K562 (cell line): ENCODE measurements around the gene IKBKE. TPM values are rescaled to one million over a fixed set of nuclear protein-coding genes. Genes with fewer than 3 reads are reported as not detected.

ENCODE experiments used
- ARNT ChIP-seq, 2 experiments: fragments of 450-650 bp; IDR thresholded peaks; 2 replicates each; pipeline ENCODE4 v1.6.1; 2016; ENCODE audit warnings: mild to moderate bottlenecking in 1 of 2
- BACH1 ChIP-seq: fragments of 200-800 bp; sonication (Bioruptor generic); IDR thresholded peaks from 2 replicates; pipeline ENCODE4 v1.6.1; 2016; ENCODE audit warnings: missing genetic modification characterization, missing compliant biosample characterization
- C11orf30 ChIP-seq: fragments of 450-650 bp; IDR thresholded peaks from 2 replicates; pipeline ENCODE4 v1.6.1; 2016; ENCODE audit warnings: low read depth, mild to moderate bottlenecking
- CTBP1 ChIP-seq: fragments of 450-650 bp; IDR thresholded peaks from 2 replicates; pipeline ENCODE4 v1.6.1; 2016; ENCODE audit warnings: borderline replicate concordance
- DPF2 ChIP-seq: fragments of 450-650 bp; IDR thresholded peaks from 2 replicates; pipeline ENCODE4 v1.6.1; 2016
- ELF4 ChIP-seq: fragments of 450-650 bp; formaldehyde crosslinking; IDR thresholded peaks from 2 replicates; pipeline ENCODE4 v1.4.0; 2022; ENCODE audit warnings: missing genetic modification characterization
- HNRNPUL1 ChIP-seq: fragments of 200-400 bp; formaldehyde crosslinking; IDR thresholded peaks from 2 replicates; pipeline ENCODE4 v1.6.1; 2017; ENCODE audit warnings: low read length
- JUNB ChIP-seq: fragments of 450-650 bp; formaldehyde crosslinking; conservative IDR thresholded peaks from 2 replicates; pipeline ENCODE4 v1.4.0; 2020; ENCODE audit warnings: mild to moderate bottlenecking
- KDM1A ChIP-seq, 2 experiments: fragments of 450-650 bp; IDR thresholded peaks; 2 replicates each; pipeline ENCODE4 v1.6.1; 2016; ENCODE audit warnings: mild to moderate bottlenecking in 2 of 2
- L3MBTL2 ChIP-seq: fragments of 450-650 bp; IDR thresholded peaks from 2 replicates; pipeline ENCODE4 v1.6.1; 2016; ENCODE audit warnings: mild to moderate bottlenecking, moderate library complexity
- MAFG ChIP-seq: fragments of 450-650 bp; conservative IDR thresholded peaks from 2 replicates; pipeline ENCODE4 v1.6.1; 2016; ENCODE audit warnings: missing genetic modification characterization, missing compliant biosample characterization
- MEF2A ChIP-seq: IDR thresholded peaks from 2 replicates; pipeline ENCODE4 v1.6.1; 2011; ENCODE audit warnings: low read depth, mild to moderate bottlenecking, low read length, moderate library complexity; ENCODE audit not compliant: control insufficient read depth
- MYNN ChIP-seq, 2 experiments: sonication (generic); formaldehyde crosslinking in 1 of 2; IDR thresholded peaks; 2 replicates each; pipeline versions ENCODE4 v1.5.0 to v1.6.1; 2016 to 2020; ENCODE audit warnings: antibody characterized with exemption in 1 of 2, missing genetic modification reagents in 1 of 2
- RBBP5 ChIP-seq: fragments of 200-600 bp; sonication (generic); IDR thresholded peaks from 2 replicates; pipeline ENCODE4 v1.6.1; 2012; ENCODE audit warnings: borderline replicate concordance, mild to moderate bottlenecking, low read length, control low read depth, inconsistent platforms; ENCODE audit not compliant: insufficient read depth, poor library complexity, severe bottlenecking
- ZNF830 ChIP-seq: fragments of 250-450 bp; sonication (Bioruptor Pico); IDR thresholded peaks from 2 replicates; pipeline ENCODE4 v1.5.0; 2021; ENCODE audit warnings: mild to moderate bottlenecking
- polyA plus RNA-seq, 8 experiments: library from polyadenylated mRNA; depleted of rRNA in 4 of 8; stranded (reverse) in 5 of 8; unstranded in 3 of 8; fragments of >200 nt; fragmentation: Nextera tagmentation in 2 of 8; fragmentation: Illumina TruSeq in 1 of 8; extraction: Ambion mirVana in 2 of 8; extraction: Trizol in 1 of 8; gene quantifications; 2 replicates each; pipeline versions ENCODE4 v1.2.1 to v1.2.3, GENCODE V29; 2011 to 2014; ENCODE audit warnings: inconsistent platforms in 1 of 8, missing spikeins in 1 of 8
- total RNA-seq, 7 experiments: library from RNA; depleted of rRNA in 6 of 7; stranded (reverse); fragments of >200 nt in 6 of 7; fragmentation: Illumina TruSeq in 2 of 7; extraction: Trizol in 2 of 7; gene quantifications; 2 replicates each; pipeline versions ENCODE4 v1.2.1 to v1.2.3, GENCODE V29; 2011 to 2021; ENCODE audit warnings: low replicate concordance in 1 of 7
- TF ChIP-seq, protein P1 (sequence below): fragments of 200-800 bp; sonication (Bioruptor generic); IDR thresholded peaks from 2 replicates; pipeline ENCODE4 v1.6.1; 2017; ENCODE audit warnings: missing genetic modification characterization, missing compliant biosample characterization
- TF ChIP-seq, protein P2 (sequence below): sonication (generic); IDR thresholded peaks from 2 replicates; pipeline ENCODE4 v1.6.1; 2016
- TF ChIP-seq, protein P3 (sequence below): sonication (generic); formaldehyde crosslinking; IDR thresholded peaks from 2 replicates; pipeline ENCODE4 v1.8.0; 2022; ENCODE audit warnings: missing genetic modification reagents, mild to moderate bottlenecking, borderline replicate concordance
- TF ChIP-seq, protein P4 (sequence below): fragments of 200-800 bp; sonication (Bioruptor generic); IDR thresholded peaks from 2 replicates; pipeline ENCODE4 v1.6.1; 2017; ENCODE audit warnings: missing genetic modification characterization, missing compliant biosample characterization
- TF ChIP-seq, protein P5 (sequence below): fragments of 450-650 bp; IDR thresholded peaks from 2 replicates; pipeline ENCODE4 v1.6.1; 2016; ENCODE audit warnings: borderline replicate concordance

The IKBKE gene
- total and polyA plus RNA-seq, 9 of the 15 experiments (the other 6 are each of a cell fraction or from before 2014, with no cell fraction given), result 2.3 to 9.0 (median 4.8) TPM

DNA sequence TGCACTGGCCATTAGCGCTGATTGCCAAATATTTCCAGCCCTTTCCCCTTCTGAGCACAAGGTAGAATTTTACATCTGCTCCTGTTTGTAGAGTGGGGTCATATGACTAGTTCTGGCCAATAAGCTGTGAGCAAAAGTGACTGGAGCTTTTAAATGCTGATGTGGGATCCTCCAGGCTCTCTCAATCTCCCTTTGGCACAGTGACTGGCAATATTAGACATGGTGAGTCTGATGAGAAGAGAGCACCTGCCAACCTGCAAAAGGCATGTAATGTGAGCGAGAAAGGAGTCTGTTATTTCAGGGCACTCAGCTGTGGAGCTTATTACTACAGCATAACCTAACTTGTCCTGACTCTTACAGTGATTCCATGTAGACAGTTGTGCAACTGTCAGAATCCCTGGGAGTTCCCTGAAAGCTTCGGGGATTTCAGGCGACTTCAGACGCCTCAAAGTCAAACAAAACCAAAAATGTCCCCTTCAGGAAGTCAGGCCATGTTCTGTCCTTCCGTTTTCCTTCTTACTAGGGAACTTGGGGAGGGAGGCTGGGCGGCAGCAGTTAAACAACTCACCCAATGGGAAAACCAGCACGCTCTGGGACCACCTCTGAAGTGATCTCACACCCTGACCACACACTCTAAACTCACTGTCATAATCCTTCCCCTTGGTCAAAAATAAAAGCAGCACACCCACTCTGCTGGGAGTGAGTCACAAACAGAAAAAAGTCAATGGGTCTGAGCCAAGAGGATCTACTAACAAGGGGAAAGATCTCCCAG, 33.5 kb downstream of the IKBKE start (continued):
- TF ChIP-seq, protein P1, sequence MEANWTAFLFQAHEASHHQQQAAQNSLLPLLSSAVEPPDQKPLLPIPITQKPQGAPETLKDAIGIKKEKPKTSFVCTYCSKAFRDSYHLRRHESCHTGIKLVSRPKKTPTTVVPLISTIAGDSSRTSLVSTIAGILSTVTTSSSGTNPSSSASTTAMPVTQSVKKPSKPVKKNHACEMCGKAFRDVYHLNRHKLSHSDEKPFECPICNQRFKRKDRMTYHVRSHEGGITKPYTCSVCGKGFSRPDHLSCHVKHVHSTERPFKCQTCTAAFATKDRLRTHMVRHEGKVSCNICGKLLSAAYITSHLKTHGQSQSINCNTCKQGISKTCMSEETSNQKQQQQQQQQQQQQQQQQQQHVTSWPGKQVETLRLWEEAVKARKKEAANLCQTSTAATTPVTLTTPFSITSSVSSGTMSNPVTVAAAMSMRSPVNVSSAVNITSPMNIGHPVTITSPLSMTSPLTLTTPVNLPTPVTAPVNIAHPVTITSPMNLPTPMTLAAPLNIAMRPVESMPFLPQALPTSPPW (CRISPR knock-in tag), result peak; percentile 73
- TF ChIP-seq ZNF830 (CRISPR knock-in tag), result peak; percentile 47; the same call in 1 of the 2 replicates
- peak; percentile 72 for TF ChIP-seq CTBP1
- TF ChIP-seq, protein P2, sequence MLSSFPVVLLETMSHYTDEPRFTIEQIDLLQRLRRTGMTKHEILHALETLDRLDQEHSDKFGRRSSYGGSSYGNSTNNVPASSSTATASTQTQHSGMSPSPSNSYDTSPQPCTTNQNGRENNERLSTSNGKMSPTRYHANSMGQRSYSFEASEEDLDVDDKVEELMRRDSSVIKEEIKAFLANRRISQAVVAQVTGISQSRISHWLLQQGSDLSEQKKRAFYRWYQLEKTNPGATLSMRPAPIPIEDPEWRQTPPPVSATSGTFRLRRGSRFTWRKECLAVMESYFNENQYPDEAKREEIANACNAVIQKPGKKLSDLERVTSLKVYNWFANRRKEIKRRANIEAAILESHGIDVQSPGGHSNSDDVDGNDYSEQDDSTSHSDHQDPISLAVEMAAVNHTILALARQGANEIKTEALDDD, result peak; percentile 73
- no peak; the same call in 1 of the 2 replicates for TF ChIP-seq C11orf30
- no peak for TF ChIP-seq HNRNPUL1
- TF ChIP-seq RBBP5, result peak; percentile 47
- TF ChIP-seq ELF4 (CRISPR knock-in tag), result peak; percentile 43; the same call in 1 of the 2 replicates
- no peak for TF ChIP-seq KDM1A (IDR thresholded peaks at IDR 0.05)
- TF ChIP-seq, protein P3, sequence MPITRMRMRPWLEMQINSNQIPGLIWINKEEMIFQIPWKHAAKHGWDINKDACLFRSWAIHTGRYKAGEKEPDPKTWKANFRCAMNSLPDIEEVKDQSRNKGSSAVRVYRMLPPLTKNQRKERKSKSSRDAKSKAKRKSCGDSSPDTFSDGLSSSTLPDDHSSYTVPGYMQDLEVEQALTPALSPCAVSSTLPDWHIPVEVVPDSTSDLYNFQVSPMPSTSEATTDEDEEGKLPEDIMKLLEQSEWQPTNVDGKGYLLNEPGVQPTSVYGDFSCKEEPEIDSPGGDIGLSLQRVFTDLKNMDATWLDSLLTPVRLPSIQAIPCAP (CRISPR knock-in tag), result no peak
- peak; percentile 72; the same call in 1 of the 2 replicates for TF ChIP-seq MYNN (IDR thresholded peaks at IDR 0.05)
- TF ChIP-seq MYNN (CRISPR knock-in tag; IDR thresholded peaks at IDR 0.05), result no peak
- TF ChIP-seq, protein P4, sequence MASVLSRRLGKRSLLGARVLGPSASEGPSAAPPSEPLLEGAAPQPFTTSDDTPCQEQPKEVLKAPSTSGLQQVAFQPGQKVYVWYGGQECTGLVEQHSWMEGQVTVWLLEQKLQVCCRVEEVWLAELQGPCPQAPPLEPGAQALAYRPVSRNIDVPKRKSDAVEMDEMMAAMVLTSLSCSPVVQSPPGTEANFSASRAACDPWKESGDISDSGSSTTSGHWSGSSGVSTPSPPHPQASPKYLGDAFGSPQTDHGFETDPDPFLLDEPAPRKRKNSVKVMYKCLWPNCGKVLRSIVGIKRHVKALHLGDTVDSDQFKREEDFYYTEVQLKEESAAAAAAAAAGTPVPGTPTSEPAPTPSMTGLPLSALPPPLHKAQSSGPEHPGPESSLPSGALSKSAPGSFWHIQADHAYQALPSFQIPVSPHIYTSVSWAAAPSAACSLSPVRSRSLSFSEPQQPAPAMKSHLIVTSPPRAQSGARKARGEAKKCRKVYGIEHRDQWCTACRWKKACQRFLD (CRISPR knock-in tag), result peak; percentile 86
- peak; percentile 61; the same call in 1 of the 2 replicates for TF ChIP-seq JUNB (CRISPR knock-in tag)
- 0 out of 4 replicates have a peak, but pooled peaks of 1 of the 2 experiments have one; percentile 61 for TF ChIP-seq ARNT (IDR thresholded peaks at IDR 0.05)
- TF ChIP-seq L3MBTL2, result peak; percentile 92
- peak; percentile 87; the same call in 1 of the 2 replicates for TF ChIP-seq BACH1
- peak; percentile 82 for TF ChIP-seq DPF2
- TF ChIP-seq MAFG (tag), result peak; percentile 59
- TF ChIP-seq MEF2A, result peak; percentile 80
- TF ChIP-seq, protein P5, sequence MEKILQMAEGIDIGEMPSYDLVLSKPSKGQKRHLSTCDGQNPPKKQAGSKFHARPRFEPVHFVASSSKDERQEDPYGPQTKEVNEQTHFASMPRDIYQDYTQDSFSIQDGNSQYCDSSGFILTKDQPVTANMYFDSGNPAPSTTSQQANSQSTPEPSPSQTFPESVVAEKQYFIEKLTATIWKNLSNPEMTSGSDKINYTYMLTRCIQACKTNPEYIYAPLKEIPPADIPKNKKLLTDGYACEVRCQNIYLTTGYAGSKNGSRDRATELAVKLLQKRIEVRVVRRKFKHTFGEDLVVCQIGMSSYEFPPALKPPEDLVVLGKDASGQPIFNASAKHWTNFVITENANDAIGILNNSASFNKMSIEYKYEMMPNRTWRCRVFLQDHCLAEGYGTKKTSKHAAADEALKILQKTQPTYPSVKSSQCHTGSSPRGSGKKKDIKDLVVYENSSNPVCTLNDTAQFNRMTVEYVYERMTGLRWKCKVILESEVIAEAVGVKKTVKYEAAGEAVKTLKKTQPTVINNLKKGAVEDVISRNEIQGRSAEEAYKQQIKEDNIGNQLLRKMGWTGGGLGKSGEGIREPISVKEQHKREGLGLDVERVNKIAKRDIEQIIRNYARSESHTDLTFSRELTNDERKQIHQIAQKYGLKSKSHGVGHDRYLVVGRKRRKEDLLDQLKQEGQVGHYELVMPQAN, result no peak
